ENCODE data around the gene WRAP73.

Gene WRAP73

GRCh38 chr1:3681898-3682806 lies 32.2 kb upstream of the WRAP73 start:
- no peak for DNase-seq (ENCODE audit: low spot score)

DNA sequence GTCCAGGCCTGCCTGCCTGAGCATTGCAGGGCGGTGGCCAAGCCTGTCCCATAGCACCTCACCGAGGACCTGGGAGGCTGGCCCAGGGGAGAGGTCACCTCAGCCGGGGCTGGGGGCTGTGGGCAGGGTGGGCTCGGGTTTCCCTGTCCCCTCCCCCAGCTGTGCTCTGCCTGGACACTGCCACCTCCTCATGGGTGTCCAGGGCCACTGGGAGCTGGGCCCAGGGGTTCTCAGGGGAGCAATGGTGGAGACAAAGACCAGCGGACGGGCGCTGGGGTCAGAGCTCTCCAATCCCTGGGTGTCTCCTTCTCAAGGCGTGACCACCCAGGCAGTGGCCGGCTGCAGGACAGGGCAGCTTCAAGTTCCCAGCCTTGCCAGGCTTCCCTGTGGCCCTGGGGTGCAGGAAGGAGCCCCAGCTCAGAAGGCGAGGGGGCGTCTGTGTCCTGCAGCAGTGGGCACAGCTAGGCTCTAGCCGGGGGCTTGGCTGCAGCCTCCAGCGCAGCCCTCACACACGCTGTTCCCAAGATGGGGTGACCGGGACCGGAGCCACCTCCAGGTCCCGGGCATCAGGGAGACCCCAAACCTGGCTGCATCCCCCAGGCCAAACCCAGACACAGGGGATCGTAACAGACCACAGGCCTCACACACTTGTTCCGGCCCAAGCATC lies 31.5 kb upstream of the WRAP73 start:
- no peak for DNase-seq (ENCODE audit: low spot score)

- DNase-seq (ENCODE audit: low spot score), result no peak
These were observed 30.8 kb upstream of the WRAP73 start for GRCh38 chr1:3680488-3681230.

DNA sequence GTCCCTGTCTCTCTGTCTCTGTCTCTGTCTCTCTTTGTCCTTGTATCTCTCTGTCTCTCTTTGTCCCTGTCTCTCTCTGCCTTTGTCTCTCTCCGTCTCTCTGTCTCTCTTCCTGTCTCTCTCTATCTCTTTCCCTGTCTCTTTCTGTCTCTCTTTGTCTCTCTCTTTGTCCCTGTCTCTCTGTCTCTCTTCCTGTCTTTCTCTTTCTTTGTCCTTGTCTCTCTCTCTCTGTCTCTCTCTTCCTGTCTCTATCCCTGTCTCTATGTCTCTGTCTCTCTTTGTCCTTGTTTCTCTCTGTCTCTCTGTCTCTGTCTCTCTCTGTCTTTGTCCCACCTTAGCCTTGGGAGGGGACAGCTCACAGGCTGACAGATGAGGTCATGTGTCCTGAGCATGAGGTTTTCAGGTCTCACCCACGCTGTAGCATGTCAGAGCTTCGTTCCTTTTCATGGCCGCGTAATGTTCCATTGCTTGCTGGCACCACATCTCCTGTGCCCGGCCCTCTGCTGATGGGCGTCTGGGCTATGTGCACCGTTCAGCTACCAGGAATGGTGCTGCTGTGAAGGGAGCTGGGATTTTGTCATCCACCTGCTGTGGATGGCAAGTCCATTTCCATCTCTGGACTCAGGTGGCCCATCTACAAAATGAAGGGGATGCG lies 30.0 kb upstream of the WRAP73 start:
- no peak for DNase-seq (ENCODE audit: low spot score)

DNA sequence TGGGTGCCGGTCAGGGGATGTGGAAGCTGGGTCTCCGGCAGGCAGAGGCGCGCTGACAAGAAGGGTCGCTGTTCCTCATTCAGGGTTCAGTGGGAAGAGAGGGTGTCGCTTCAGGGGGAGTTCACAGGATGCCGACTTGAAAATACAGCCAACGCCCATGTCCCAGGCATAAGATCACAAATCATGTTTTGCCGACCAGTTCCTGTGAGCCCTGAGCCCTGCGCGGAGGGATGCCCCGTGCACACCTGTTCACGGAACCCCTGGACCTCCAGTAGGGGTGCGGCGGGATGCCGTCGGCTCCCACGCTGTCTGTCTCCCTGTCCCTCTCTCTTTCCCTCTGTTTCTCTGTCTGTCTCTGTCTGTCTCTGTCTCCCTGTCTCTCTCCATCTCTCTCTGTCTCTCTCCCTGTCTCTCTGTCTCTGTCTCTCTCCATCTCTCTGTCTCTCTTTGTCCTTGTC lies 29.2 kb upstream of the WRAP73 start:
- DNase-seq (ENCODE audit: low spot score), result no peak

- DNase-seq (ENCODE audit: low spot score), result no peak
These were observed 28.6 kb upstream of the WRAP73 start for GRCh38 chr1:3678361-3679097.

DNA sequence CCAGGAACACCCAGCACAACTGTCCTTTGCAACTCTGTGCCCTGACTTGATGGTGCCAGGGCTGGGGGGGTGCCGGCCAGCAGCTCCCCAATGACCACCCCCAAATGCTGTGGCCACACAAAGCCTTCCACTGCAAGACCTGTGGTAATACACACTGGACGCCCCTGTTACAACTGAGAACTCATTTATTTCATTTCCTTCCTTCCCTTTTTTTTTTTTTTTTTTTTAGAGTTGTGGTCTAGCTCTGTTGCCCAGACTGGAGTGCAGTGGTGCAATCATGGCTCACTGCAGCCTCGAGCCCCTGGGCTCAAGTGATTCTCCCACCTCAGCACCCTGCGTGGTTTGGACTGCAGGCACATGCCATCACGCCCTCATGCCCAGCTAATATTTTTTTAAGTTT lies 27.6 kb upstream of the WRAP73 start:
- no peak for DNase-seq (ENCODE audit: low spot score)

GRCh38 chr1:3676581-3677470 lies 26.9 kb upstream of the WRAP73 start:
- no peak for DNase-seq (ENCODE audit: low spot score)

- DNase-seq (ENCODE audit: low spot score), result no peak
These were observed 25.5 kb upstream of the WRAP73 start for GRCh38 chr1:3675436-3675835.

GRCh38 chr1:3674100-3675094 lies 24.5 kb upstream of the WRAP73 start:
- no peak for DNase-seq (ENCODE audit: low spot score)

- no peak for DNase-seq (ENCODE audit: low spot score)
These were observed 23.6 kb upstream of the WRAP73 start for GRCh38 chr1:3673381-3674099.

DNA sequence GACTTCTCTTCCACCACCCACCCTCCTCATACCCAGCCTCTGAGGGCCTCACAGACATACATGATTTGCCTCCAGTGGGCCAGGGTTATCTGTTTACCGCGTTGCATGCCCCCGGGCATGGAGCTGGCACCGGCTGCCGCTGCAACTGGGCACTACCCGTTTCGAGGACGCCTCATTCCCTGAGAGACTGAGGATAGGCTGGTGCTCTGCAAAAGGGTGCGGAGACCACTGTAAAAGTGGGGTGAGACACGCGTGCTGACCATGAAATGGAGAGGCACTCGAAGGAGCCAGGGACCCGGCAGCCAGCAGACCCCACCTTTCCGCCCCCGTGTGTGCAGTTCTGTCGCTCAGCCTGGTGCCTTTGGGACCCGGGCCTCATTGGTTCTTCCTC lies 23.1 kb upstream of the WRAP73 start:
- DNase-seq (ENCODE audit: low spot score), result no peak

DNA sequence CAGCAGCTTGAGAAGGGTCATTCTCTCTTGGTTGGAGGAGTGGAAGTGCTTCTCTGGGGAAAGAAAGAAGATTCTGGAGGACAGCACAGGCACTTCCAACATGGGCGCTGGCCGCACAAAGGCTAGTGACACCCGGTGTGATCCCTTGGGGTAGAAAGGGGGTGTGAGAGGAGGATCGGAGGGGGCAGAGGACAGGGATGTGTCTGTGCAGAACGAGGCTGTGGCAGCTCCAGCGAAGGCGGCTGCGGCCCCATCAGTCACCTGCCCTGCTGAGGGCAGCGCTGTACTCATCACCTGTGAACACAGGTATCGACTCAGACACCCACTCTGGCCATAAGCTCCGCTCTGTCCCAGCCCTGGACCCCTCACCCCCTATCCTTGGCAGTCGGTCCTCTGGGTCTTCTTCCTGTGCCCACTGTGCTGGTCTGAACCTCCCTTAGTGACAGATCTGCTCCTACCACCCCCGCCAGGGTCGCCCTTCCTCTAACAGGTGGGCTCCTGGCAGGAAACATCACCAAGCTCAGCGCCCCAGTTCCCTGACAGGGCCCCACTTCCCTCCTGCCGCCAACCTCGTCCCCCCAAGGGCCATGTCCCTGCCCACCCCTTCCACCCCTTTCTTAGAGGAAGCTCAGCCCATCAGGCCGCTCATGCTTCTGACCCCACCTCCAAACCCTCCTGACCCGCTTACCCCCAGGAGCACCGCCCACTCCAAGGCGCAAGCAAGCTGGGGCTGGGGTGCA lies 22.5 kb upstream of the WRAP73 start:
- no peak for DNase-seq (ENCODE audit: low spot score)

DNA sequence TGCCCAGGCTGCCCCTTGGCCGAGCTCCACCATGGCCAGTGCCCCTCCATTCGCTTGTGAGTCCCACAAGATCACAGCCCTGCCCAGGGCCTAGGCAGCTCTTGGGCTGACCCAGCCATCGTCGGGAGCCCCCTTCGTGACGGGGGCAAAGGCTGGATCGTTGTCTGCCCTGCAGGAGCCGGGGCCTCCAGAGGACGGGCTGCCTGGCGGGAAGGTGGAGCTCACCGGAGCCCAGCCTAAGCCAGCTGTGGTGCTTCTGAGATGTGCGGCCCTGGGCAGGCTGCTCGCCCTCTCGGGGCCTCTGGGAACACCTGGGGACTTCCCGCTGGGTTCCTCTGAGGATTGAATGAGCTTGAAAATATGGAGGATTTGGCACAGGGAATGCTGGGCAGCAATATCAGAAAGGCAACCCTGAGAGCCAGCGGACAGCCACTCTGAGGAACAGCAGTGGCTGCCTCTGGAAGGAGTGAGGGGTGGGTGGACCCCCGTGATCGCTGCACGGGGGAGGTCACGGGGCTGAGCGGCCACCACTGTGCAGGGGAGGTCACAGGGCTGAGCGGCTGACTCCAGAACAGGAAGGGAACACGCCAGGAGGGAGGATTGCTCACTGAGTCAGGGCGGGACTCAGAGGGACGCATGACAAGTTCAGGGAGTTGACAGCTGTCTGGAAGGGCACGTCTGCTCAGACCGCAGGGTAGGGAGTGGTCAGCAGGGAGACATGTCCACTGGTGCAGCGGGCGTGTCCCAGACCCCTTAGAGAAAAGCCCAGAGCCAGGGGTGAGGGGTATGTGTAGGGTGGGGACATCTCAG lies 21.7 kb upstream of the WRAP73 start:
- no peak for DNase-seq (ENCODE audit: low spot score)

DNA sequence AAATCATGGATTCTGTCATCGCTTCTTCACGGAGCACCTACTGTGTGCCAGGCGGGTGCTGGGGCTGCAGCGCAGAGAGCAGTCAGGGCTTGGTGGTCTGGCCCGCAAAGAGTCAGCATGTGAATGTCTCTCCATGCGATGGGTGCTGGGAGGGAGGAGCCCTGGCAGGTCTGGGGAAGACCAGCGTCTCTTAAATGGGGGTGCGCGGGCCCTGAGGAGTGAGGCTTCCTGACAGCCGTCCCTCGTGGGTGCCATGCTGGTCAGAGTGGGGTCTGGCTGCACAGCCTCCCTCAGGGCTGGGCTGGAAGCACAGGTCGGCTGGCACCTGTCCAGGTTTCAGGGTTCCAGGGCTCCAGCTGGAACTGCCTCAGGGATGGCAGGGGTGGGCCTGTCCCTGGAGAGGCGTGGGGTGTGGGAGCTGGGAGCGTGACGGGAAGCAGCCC lies 20.9 kb upstream of the WRAP73 start:
- DNase-seq (ENCODE audit: low spot score), result no peak

- no peak for DNase-seq (ENCODE audit: low spot score)
These were observed 20.1 kb upstream of the WRAP73 start for GRCh38 chr1:3669971-3670431.

GRCh38 chr1:3669421-3669821 lies 19.5 kb upstream of the WRAP73 start:
- no peak for DNase-seq (ENCODE audit: low spot score)
